IMR-90 (cell line): ENCODE measurements around the gene CDKAL1.

Experiments used
- MAFK ChIP-seq: IDR thresholded peaks from 2 replicates; pipeline ENCODE4 v1.6.1; 2012; ENCODE audit warnings: low read depth, low read length, improper control_type of control experiment
- MAZ ChIP-seq: IDR thresholded peaks from 2 replicates; pipeline ENCODE4 v1.6.1; 2012; ENCODE audit warnings: low read depth, mild to moderate bottlenecking, low read length, improper control_type of control experiment, moderate library complexity, borderline replicate concordance
- NFE2L2 ChIP-seq: fragments of 150-350 bp; IDR thresholded peaks from 2 replicates; pipeline ENCODE4 v1.6.1; 2016; ENCODE audit warnings: low read depth, mild to moderate bottlenecking, low read length
- POLR2A ChIP-seq: IDR thresholded peaks from 2 replicates; pipeline ENCODE4 v1.6.1; 2012; ENCODE audit warnings: mild to moderate bottlenecking, low read depth, low read length
- TF ChIP-seq, protein P1 (sequence below): conservative IDR thresholded peaks from 2 replicates; pipeline ENCODE4 v1.5.1; 2012; ENCODE audit warnings: mild to moderate bottlenecking, low read depth, low read length, improper control_type of control experiment

GRCh38 chr6:21214738-21215448, 680.6 kb downstream of the CDKAL1 start:
- TF ChIP-seq MAFK = no peak
- TF ChIP-seq MAZ = no peak
- TF ChIP-seq, protein P1, sequence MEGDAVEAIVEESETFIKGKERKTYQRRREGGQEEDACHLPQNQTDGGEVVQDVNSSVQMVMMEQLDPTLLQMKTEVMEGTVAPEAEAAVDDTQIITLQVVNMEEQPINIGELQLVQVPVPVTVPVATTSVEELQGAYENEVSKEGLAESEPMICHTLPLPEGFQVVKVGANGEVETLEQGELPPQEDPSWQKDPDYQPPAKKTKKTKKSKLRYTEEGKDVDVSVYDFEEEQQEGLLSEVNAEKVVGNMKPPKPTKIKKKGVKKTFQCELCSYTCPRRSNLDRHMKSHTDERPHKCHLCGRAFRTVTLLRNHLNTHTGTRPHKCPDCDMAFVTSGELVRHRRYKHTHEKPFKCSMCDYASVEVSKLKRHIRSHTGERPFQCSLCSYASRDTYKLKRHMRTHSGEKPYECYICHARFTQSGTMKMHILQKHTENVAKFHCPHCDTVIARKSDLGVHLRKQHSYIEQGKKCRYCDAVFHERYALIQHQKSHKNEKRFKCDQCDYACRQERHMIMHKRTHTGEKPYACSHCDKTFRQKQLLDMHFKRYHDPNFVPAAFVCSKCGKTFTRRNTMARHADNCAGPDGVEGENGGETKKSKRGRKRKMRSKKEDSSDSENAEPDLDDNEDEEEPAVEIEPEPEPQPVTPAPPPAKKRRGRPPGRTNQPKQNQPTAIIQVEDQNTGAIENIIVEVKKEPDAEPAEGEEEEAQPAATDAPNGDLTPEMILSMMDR = no peak
- no peak for TF ChIP-seq POLR2A
- no peak for TF ChIP-seq NFE2L2
